Smooth muscle cell (in vitro differentiated cells): ENCODE results near the gene GCLC. TPM values are rescaled to one million over a fixed set of nuclear protein-coding genes. Genes with fewer than 3 reads are reported as not detected.

ENCODE experiments used
- DNase-seq: peaks from one replicate; lab custom pipeline; 2025; ENCODE audit not compliant: unreplicated experiment; lab: John Stamatoyannopoulos, UW
- H2AFZ ChIP-seq: fragments of 200-600 bp; sonication (generic); 2 replicates; pipeline ENCODE4 v1.6.0; 2016; ENCODE audit warnings: antibody characterized with exemption, low read depth, mild to moderate bottlenecking
- H3F3A ChIP-seq: fragments of 200-600 bp; sonication (generic); 2 replicates; pipeline ENCODE4 v1.6.0; 2017; ENCODE audit warnings: antibody characterized with exemption, low read depth
- H3K27ac ChIP-seq: fragments of 200-600 bp; sonication (generic); 2 replicates; pipeline ENCODE4 v1.5.1; 2016; ENCODE audit warnings: low read depth, mild to moderate bottlenecking
- H3K27me3 ChIP-seq: fragments of 200-600 bp; sonication (generic); 2 replicates; pipeline ENCODE4 v1.6.1; 2016; ENCODE audit warnings: low read depth, mild to moderate bottlenecking
- H3K36me3 ChIP-seq: fragments of 200-600 bp; sonication (generic); 2 replicates; pipeline ENCODE4 v1.5.1; 2016; ENCODE audit warnings: low read depth
- H3K4me1 ChIP-seq: fragments of 200-600 bp; sonication (generic); 2 replicates; pipeline ENCODE4 v1.5.1; 2016; ENCODE audit warnings: low read depth
- H3K4me2 ChIP-seq: fragments of 200-600 bp; sonication (generic); 2 replicates; pipeline ENCODE4 v1.6.0; 2016; ENCODE audit warnings: mild to moderate bottlenecking
- H3K4me3 ChIP-seq: fragments of 200-600 bp; sonication (generic); 2 replicates; pipeline ENCODE4 v1.5.1; 2016; ENCODE audit warnings: mild to moderate bottlenecking
- H3K79me2 ChIP-seq: fragments of 200-600 bp; sonication (generic); 2 replicates; pipeline ENCODE4 v1.6.0; 2016; ENCODE audit warnings: low read depth, mild to moderate bottlenecking
- H3K9ac ChIP-seq: fragments of 200-600 bp; sonication (generic); 2 replicates; pipeline ENCODE4 v1.6.0; 2016; ENCODE audit warnings: low read depth
- H3K9me3 ChIP-seq: fragments of 200-600 bp; sonication (generic); replicated peaks from 2 replicates; pipeline ENCODE4 v1.5.1; 2016; ENCODE audit warnings: low read depth
- H4K20me1 ChIP-seq: fragments of 200-600 bp; sonication (generic); 2 replicates; pipeline ENCODE4 v1.6.0; 2016; ENCODE audit warnings: low read depth
- CTCF ChIP-seq: fragments of 200-600 bp; sonication (generic); IDR thresholded peaks from 2 replicates; pipeline ENCODE4 v1.5.1; 2017; ENCODE audit warnings: borderline replicate concordance, mild to moderate bottlenecking, antibody characterized with exemption; ENCODE audit not compliant: insufficient read depth, poor library complexity, severe bottlenecking
- WGBS: methylation state at CpG from one replicate; pipeline ENCODE4 v1.1.7; 2016; ENCODE audit warnings: low lambda C conversion rate; 5-methylcytosine and 5-hydroxymethylcytosine counted together
- polyA plus RNA-seq: library from polyadenylated mRNA; unstranded; fragments of >200 nt; fragmentation: Nextera tagmentation; extraction: Ambion mirVana; gene quantifications from 2 replicates; pipeline ENCODE4 v1.2.1, GENCODE V29; 2016
- total RNA-seq: library from RNA; depleted of rRNA; stranded (reverse); fragments of >200 nt; gene quantifications from 2 replicates; pipeline ENCODE4 v1.2.3, GENCODE V29; 2014

GCLC gene
- total and polyA plus RNA-seq, 2 experiments from 2014 or later: 3.7 to 7.1 TPM

GRCh38 chr6:53501432-53501831 is 43.5 kb downstream of the GCLC start:
- Histone ChIP-seq H3K36me3 (no peaks in the 10 kb centered on the region), H3K27me3 (no peaks in the 10 kb centered on the region), H3K4me3 (no peak overlapping the region), H3K9ac (no peak overlapping the region), H3F3A (peaks cover 3% of the 10 kb centered on the region), H2AFZ (no peak overlapping the region), H3K4me1 (peaks cover 3% of the 10 kb centered on the region), H3K4me2 (no peak overlapping the region), H3K79me2 (no peaks in the 10 kb centered on the region), H3K9me3 (no peaks in the 10 kb centered on the region), H4K20me1 (no peaks in the 10 kb centered on the region), H3K27ac (no peak overlapping the region)
- DNase-seq: no peak
- no peak for TF ChIP-seq CTCF
- WGBS: 81% methylated on average over 3 of the region's 3 CpGs

GRCh38 chr6:53500095-53500494 is 44.8 kb downstream of the GCLC start:
- no peak overlapping the region for H3K4me3 ChIP-seq
- TF ChIP-seq CTCF: no peak
- H3F3A ChIP-seq: peaks cover 3% of the 10 kb centered on the region
- no peak overlapping the region for H2AFZ ChIP-seq
- no peaks in the 10 kb centered on the region for H3K36me3 ChIP-seq
- 97% methylated on average over 4 of the region's 4 CpGs for WGBS
- H3K79me2 ChIP-seq: no peaks in the 10 kb centered on the region
- no peaks in the 10 kb centered on the region for H4K20me1 ChIP-seq
- no peak for DNase-seq
- no peaks in the 10 kb centered on the region for H3K27me3 ChIP-seq
- H3K4me1 ChIP-seq: peaks cover 10% of the 10 kb centered on the region
- no peaks in the 10 kb centered on the region for H3K9me3 ChIP-seq
- no peak overlapping the region for H3K9ac ChIP-seq
- H3K27ac ChIP-seq: no peak overlapping the region
- no peak overlapping the region for H3K4me2 ChIP-seq

GRCh38 chr6:53499094-53499493 is 45.8 kb downstream of the GCLC start:
- DNase-seq: no peak
- H3K4me1 ChIP-seq: peaks cover 10% of the 10 kb centered on the region
- H3K27ac ChIP-seq: no peak overlapping the region
- H3K4me3 ChIP-seq: no peak overlapping the region
- TF ChIP-seq CTCF: no peak
- peaks cover 3% of the 10 kb centered on the region for H3F3A ChIP-seq
- WGBS: 99% methylated on average over 3 of the region's 3 CpGs
- H3K9ac ChIP-seq: no peak overlapping the region
- H2AFZ ChIP-seq: no peak overlapping the region
- no peaks in the 10 kb centered on the region for H3K9me3 ChIP-seq
- no peaks in the 10 kb centered on the region for H3K27me3 ChIP-seq
- no peaks in the 10 kb centered on the region for H3K79me2 ChIP-seq
- no peaks in the 10 kb centered on the region for H3K36me3 ChIP-seq
- no peak overlapping the region for H3K4me2 ChIP-seq
- no peaks in the 10 kb centered on the region for H4K20me1 ChIP-seq

GRCh38 chr6:53498649-53499048 is 46.3 kb downstream of the GCLC start:
- H2AFZ ChIP-seq: no peak overlapping the region
- H3K27me3 ChIP-seq: no peaks in the 10 kb centered on the region
- no peak overlapping the region for H3K4me2 ChIP-seq
- WGBS: 87% methylated on average over 6 of the region's 6 CpGs
- no peaks in the 10 kb centered on the region for H3K79me2 ChIP-seq
- TF ChIP-seq CTCF: no peak
- no peak overlapping the region for H3K9ac ChIP-seq
- H4K20me1 ChIP-seq: no peaks in the 10 kb centered on the region
- no peak for DNase-seq
- H3K9me3 ChIP-seq: no peaks in the 10 kb centered on the region
- H3K27ac ChIP-seq: no peak overlapping the region
- no peak overlapping the region for H3K4me3 ChIP-seq
- peaks cover 10% of the 10 kb centered on the region for H3K4me1 ChIP-seq
- peaks cover 3% of the 10 kb centered on the region for H3F3A ChIP-seq
- H3K36me3 ChIP-seq: no peaks in the 10 kb centered on the region
